Cardiac fibroblast (primary cell): ENCODE measurements around the gene SELENOO.

Source experiments
- DNase-seq, 2 donors: peaks; one replicate each; pipeline versions ENCODE4 v3.0.0 to v3.0.0-alpha.2; 2010; ENCODE audit warnings: low read depth in 2 of 2
- H3K4me3 ChIP-seq, 2 donors: replicated peaks in 1 of 2; 1 replicate in 1 of 2; 2 replicates in 1 of 2; pipeline ENCODE4 v1.5.1; 2011; ENCODE audit warnings: low read depth in 2 of 2, low read length in 2 of 2, mild to moderate bottlenecking in 2 of 2, moderate library complexity in 1 of 2
- TF ChIP-seq, protein P1 (sequence below): IDR thresholded peaks from one replicate; pipeline ENCODE4 v1.5.1; 2011; ENCODE audit warnings: low read depth, mild to moderate bottlenecking, low read length, inconsistent platforms

SELENOO gene

DNA sequence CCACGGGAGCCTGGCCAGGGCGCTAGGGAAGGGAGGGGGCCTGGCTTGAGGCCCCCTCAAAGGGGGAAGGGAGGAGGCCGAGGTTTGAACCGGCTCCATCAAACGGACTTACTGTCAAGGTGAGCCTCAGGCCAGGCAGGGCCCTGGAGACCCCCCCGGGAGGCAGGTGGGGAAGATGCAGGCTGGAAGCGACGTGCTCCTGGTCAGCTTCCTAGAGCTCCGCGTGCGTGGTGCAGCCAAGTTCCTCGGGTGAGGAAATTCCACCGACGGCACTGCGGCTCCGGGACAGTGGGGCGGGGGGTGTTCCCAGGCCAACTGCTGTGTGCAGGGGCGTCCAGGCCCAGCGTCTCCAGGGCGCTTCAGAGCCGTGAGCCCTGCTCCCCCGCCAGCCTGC is 22.3 kb upstream of the SELENOO start:
- no peak overlapping the region for H3K4me3 ChIP-seq
- DNase-seq = no peak

DNA sequence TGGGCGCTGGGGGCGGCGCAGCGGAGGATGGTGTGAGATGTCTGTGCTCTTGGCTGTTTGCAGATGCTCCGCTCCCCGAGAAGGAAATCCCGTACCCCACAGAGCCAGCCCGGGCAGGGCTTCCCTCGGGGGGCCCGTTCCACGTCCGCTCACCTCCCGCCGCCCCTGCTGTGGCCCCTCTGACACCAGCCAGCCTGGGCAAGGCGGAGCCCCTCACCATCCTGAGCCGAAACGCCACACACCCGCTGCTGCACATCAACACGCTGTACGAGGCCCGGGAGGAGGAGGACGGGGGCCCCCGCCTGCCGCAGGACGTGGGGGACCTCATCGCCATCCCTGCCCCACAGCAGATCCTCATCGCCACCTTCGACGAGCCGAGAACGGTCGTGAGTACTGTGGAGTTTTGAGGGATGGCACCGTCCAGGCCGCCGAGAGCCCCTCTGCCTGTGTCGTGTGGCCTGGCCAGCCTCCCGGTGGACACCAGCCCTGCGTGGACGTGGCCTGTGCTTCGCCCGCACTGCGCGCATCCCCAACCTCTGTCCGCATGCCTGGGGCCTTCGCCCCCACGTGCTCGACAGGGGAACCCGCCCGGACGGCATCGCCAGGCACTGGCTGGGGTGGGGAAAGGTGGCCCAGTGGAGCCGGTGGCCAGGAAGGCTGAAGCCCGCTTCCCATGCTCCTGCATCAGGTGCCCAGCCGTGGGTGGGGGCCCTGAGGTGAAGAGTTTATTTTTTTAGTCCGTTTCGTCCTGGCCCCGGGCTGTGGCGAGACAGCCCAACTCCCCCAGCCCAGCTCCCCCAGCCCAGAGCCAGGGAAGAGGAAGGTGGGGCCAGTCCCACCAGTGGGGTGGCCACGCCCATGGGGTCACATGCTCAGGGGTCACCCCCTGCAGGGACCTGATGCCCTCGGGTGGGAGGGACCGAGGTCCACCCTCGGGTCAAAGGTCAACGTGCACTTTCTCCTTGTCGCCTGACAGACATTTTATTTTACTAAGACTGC is 21.6 kb upstream of the SELENOO start:
- H3K4me3 ChIP-seq = no peak overlapping the region
- TF ChIP-seq, protein P1, sequence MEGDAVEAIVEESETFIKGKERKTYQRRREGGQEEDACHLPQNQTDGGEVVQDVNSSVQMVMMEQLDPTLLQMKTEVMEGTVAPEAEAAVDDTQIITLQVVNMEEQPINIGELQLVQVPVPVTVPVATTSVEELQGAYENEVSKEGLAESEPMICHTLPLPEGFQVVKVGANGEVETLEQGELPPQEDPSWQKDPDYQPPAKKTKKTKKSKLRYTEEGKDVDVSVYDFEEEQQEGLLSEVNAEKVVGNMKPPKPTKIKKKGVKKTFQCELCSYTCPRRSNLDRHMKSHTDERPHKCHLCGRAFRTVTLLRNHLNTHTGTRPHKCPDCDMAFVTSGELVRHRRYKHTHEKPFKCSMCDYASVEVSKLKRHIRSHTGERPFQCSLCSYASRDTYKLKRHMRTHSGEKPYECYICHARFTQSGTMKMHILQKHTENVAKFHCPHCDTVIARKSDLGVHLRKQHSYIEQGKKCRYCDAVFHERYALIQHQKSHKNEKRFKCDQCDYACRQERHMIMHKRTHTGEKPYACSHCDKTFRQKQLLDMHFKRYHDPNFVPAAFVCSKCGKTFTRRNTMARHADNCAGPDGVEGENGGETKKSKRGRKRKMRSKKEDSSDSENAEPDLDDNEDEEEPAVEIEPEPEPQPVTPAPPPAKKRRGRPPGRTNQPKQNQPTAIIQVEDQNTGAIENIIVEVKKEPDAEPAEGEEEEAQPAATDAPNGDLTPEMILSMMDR = no peak
- DNase-seq = no peak

More for the DNA sequence above, 22.3 kb upstream of the SELENOO start:
- TF ChIP-seq, protein P1 = no peak

DNA sequence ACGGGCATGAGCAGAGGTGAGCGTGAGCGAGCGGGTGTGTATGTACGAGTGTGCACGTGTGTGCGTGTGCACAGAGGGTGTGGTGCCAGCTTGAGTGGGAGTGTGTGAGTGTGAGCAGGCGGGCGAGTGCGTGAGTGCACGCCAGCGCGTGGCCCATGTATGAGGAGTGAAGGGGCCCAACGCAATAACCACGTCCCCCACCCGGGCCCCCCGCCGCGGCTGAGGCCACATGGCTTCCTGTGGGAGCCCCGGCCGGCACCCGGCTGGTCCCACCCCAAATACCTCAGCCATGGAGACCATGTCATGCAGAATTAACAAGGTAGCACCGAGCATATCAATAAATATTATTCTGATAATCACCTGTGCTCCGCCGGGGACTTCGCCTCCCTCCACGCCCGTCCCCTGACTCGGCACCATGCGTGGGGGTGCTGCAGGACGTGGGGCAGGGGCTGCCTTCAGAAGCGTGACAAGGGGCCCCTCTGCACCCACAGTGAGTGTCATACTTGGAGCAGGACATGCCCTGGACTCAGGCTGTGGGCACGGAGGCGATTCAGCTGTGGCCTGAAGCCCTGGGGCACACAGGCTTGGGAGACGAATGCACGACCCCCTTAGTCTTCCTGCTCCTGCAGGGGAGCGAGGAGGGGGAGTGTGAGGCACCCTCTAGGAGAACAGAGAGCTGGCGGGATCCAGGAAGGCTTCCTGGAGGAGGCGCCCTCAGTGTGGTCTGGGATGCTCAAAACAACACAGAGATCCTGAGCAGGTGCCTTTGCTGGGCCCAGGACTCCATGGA is 20.7 kb upstream of the SELENOO start:
- H3K4me3 ChIP-seq = no peak overlapping the region
- DNase-seq = no peak

DNA sequence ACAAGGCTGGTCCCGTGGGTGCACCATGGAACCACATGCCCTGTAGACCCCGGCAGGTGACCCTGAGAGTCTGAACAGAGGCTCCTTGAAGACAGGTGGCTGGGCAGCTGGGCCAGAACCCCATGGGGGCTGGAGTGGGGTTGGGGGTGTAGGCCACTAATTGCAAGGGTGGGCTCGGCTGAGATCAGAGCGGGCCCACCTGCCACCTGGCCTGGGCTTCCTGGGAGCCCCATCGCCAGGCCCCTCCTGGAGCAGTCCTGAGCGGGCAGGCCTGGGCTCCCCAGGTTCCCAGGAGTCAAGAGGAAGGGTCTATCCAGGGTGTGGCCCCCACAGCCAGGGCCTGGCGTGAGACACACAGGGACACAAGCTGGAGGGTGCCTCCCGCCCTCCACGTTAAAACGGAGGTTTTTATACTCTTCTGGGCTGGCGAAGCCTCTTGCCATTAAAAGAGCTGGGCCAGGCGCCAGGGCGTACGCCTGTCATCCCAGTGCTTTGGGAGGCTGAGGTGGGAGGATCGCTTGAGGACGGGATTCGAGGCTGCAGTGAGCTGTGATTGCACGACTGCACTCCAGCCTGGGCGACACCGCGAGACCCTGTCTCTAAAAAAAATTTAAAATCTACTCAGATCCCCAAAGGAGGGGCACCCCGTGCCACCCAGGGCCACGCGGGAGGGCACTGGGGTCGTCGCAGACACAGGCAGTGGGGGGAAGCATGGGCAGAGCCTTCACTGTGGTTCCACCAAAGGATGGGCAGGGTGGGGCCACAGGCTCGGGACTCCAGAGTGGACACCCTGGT is 19.9 kb upstream of the SELENOO start:
- TF ChIP-seq, protein P1 = no peak
- DNase-seq = no peak
- no peak overlapping the region for H3K4me3 ChIP-seq

More for the DNA sequence above, 20.7 kb upstream of the SELENOO start:
- TF ChIP-seq, protein P1 = no peak

DNA sequence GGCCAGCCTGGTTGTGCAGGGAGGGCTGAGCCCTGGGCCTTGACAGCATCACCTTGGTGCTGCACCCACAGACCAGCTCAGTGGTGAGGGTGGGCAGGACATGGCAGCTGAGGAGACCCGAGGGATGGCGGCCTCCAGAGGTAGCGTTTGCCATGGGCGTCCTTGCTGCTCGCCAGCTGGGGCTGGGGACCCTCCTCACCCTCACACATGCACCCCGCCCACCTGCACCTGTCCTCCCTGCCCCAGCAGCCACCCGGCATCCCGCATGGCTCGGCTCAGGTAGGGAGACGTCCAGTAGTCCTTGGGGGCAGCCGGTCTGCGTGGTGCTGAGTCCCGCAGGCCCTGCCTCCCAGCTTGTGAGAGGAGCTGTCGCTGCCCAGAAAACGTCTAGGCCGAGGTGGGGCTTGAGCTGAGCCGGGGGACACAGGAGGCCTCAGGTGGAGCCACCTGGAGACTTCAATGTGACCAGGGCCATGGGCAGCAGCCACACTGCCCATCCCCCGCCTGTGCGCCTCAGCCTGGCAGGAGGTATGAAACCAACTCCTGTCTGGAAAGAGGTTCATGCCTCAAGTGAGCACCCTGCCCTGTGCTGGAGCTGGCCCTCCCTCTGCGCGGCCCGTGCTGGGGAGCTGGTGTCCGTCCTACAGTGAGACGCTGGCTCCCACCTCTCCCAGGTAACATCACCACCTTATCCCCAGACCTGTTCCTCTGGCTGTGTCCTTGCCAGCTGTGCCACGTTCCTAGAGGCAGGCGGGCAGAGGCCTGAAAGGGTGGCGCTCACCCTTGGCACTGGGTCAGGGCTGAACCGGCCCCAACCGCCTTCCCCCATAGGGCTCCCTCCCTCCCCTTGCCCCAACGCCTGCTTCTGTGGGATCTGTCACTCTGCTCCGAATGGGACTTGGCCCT is 18.4 kb upstream of the SELENOO start:
- TF ChIP-seq, protein P1 = no peak
- H3K4me3 ChIP-seq = no peak overlapping the region
- DNase-seq = no peak
